H1 (cell line): Measurements from ENCODE around the gene ATAD3B. TPM values are rescaled to one million over a fixed set of nuclear protein-coding genes. Genes with fewer than 3 reads are reported as not detected.

Source experiments
- CTCF ChIA-PET: fragments of 300-600 bp; sonication (Branson Sonifier 250); formaldehyde crosslinking; loops from one replicate; lab custom pipeline; 2021; ENCODE audit not compliant: partially characterized antibody; lab: Charles Lee
- POLR2A ChIA-PET: fragments of 300-600 bp; sonication (Branson Sonifier 250); formaldehyde crosslinking; loops from one replicate; lab custom pipeline; 2021; ENCODE audit warnings: inconsistent platforms; ENCODE audit not compliant: partially characterized antibody; lab: Charles Lee
- DNase-seq, 2 experiments: peaks; one replicate each; pipeline versions ENCODE4 v3.0.0 to v3.0.0-alpha.2; 2010 to 2022; ENCODE audit warnings: low spot score in 2 of 2, low read depth in 1 of 2, mixed read lengths in 1 of 2
- FAIRE-seq: peaks from 2 replicates; lab custom pipeline; 2011; peaks lifted over from hg19 to GRCh38; lab: Jason Lieb, UNC
- H2AFZ ChIP-seq: 2 replicates; pipeline ENCODE4 v1.8.1; 2012; ENCODE audit warnings: low read length, inconsistent platforms
- H2AK5ac ChIP-seq: 2 replicates; pipeline ENCODE4 v1.6.1; 2013; ENCODE audit warnings: low read depth, low read length
- H2BK120ac ChIP-seq: replicated peaks from 2 replicates; pipeline ENCODE3; 2013; ENCODE audit warnings: low read depth, low read length, inconsistent platforms
- H2BK12ac ChIP-seq: 2 replicates; pipeline ENCODE4 v1.6.1; 2013; ENCODE audit warnings: low read depth, low read length
- H2BK15ac ChIP-seq: 2 replicates; pipeline ENCODE4 v1.6.1; 2013; ENCODE audit warnings: low read length
- H2BK20ac ChIP-seq: 2 replicates; pipeline ENCODE4 v1.6.1; 2013; ENCODE audit warnings: low read length
- H2BK5ac ChIP-seq: 2 replicates; pipeline ENCODE4 v1.6.1; 2013; ENCODE audit warnings: low read depth, low read length
- H3K14ac ChIP-seq: 2 replicates; pipeline ENCODE4 v1.6.1; 2013; ENCODE audit warnings: inconsistent platforms; ENCODE audit not compliant: insufficient read length
- H3K18ac ChIP-seq: 2 replicates; pipeline ENCODE4 v1.6.1; 2013; ENCODE audit warnings: low read length; ENCODE audit errors: extremely low read depth
- H3K23ac ChIP-seq: 2 replicates; pipeline ENCODE4 v1.6.1; 2013; ENCODE audit warnings: inconsistent platforms; ENCODE audit not compliant: insufficient read length
- H3K23me2 ChIP-seq: 2 replicates; pipeline ENCODE4 v1.6.1; 2013; ENCODE audit warnings: low read depth, low read length
- H3K27ac ChIP-seq: 2 replicates; pipeline ENCODE4 v1.6.1; 2011; ENCODE audit warnings: low read depth, low read length, inconsistent platforms
- H3K27me3 ChIP-seq, 4 experiments: replicated peaks in 1 of 4; 1 replicate in 1 of 4; 2 replicates in 3 of 4; pipeline versions ENCODE4 v1.6.1 to v1.8.1; 2011 to 2013; ENCODE audit warnings: low read length in 3 of 4, mild to moderate bottlenecking in 3 of 4, inconsistent platforms in 2 of 4, mixed read lengths in 2 of 4, moderate library complexity in 1 of 4; ENCODE audit not compliant: control insufficient read depth in 3 of 4, insufficient read depth in 3 of 4; ENCODE audit errors: extremely low read depth in 1 of 4
- H3K36me3 ChIP-seq, 4 experiments: 2 replicates each; pipeline versions ENCODE4 v1.6.1 to v1.8.1; 2011 to 2013; ENCODE audit warnings: mild to moderate bottlenecking in 4 of 4, low read length in 3 of 4, moderate library complexity in 2 of 4, control low read depth in 1 of 4, inconsistent platforms in 1 of 4; ENCODE audit not compliant: insufficient read depth in 4 of 4, control insufficient read depth in 2 of 4
- H3K4ac ChIP-seq: replicated peaks from 2 replicates; pipeline ENCODE3; 2013; ENCODE audit warnings: low read length, low read depth, mixed read lengths, inconsistent platforms; ENCODE audit not compliant: insufficient read length
- H3K4me1 ChIP-seq, 4 experiments: replicated peaks in 1 of 4; 1 replicate in 1 of 4; 2 replicates in 3 of 4; pipeline versions ENCODE4 v1.6.1 to v1.8.1; 2011 to 2013; ENCODE audit warnings: low read length in 3 of 4, inconsistent platforms in 2 of 4, mixed read lengths in 1 of 4; ENCODE audit not compliant: insufficient read depth in 4 of 4, control insufficient read depth in 3 of 4
- H3K4me2 ChIP-seq, 2 experiments: 2 replicates each; pipeline versions ENCODE4 v1.6.1 to v1.8.1; 2011 to 2013; ENCODE audit warnings: low read depth in 2 of 2, low read length in 2 of 2, control low read depth in 1 of 2, inconsistent platforms in 1 of 2, mild to moderate bottlenecking in 1 of 2; ENCODE audit not compliant: insufficient read depth in 1 of 2
- H3K4me3 ChIP-seq, 4 experiments: fragments of 200-600, 300-600 bp in 1 of 4; sonication (generic), shearing (Covaris generic), sonication (Bioruptor Twin) in 1 of 4; 2 replicates each; pipeline versions ENCODE4 v1.5.1 to v1.8.1; 2011 to 2016; ENCODE audit warnings: low read length in 4 of 4, low read depth in 3 of 4, control low read depth in 2 of 4, inconsistent platforms in 2 of 4, mild to moderate bottlenecking in 2 of 4, mixed read lengths in 1 of 4, moderate library complexity in 1 of 4; ENCODE audit not compliant: insufficient read depth in 2 of 4; ENCODE audit errors: extremely low read depth in 1 of 4
- H3K56ac ChIP-seq: replicated peaks from 2 replicates; pipeline ENCODE3; 2013; ENCODE audit warnings: low read depth, mild to moderate bottlenecking, mixed read lengths, low read length, inconsistent platforms; ENCODE audit not compliant: insufficient read length
- H3K79me1 ChIP-seq: 2 replicates; pipeline ENCODE4 v1.6.1; 2013; ENCODE audit warnings: low read depth, low read length, control low read depth
- H3K79me2 ChIP-seq, 2 experiments: 2 replicates each; pipeline versions ENCODE4 v1.6.1 to v1.8.1; 2012 to 2013; ENCODE audit warnings: low read length in 2 of 2, mild to moderate bottlenecking in 2 of 2, inconsistent platforms in 1 of 2; ENCODE audit not compliant: insufficient read depth in 2 of 2, control insufficient read depth in 1 of 2
- H3K9ac ChIP-seq, 4 experiments: replicated peaks in 1 of 4; 1 replicate in 1 of 4; 2 replicates in 3 of 4; pipeline versions ENCODE4 v1.6.1 to v1.8.1; 2011 to 2013; ENCODE audit warnings: low read depth in 3 of 4, low read length in 3 of 4, control low read depth in 2 of 4, mild to moderate bottlenecking in 2 of 4, moderate library complexity in 2 of 4, inconsistent platforms in 1 of 4; ENCODE audit errors: extremely low read depth in 1 of 4
- H3K9me3 ChIP-seq, 2 experiments: 2 replicates each; pipeline versions ENCODE4 v1.6.1 to v1.8.1; 2012 to 2013; ENCODE audit warnings: mild to moderate bottlenecking in 2 of 2, moderate library complexity in 2 of 2, control low read depth in 1 of 2, inconsistent platforms in 1 of 2, low read depth in 1 of 2, low read length in 1 of 2, mixed read lengths in 1 of 2; ENCODE audit not compliant: insufficient read depth in 2 of 2
- H4K20me1 ChIP-seq, 2 experiments: replicated peaks in 1 of 2; 2 replicates each; pipeline versions ENCODE3 to v1.8.1; 2011 to 2013; ENCODE audit warnings: inconsistent platforms in 2 of 2, low read length in 2 of 2, mild to moderate bottlenecking in 1 of 2; ENCODE audit not compliant: insufficient read depth in 2 of 2, control insufficient read depth in 1 of 2
- H4K5ac ChIP-seq: 2 replicates; pipeline ENCODE4 v1.6.1; 2013; ENCODE audit warnings: low read length, low read depth, mixed read lengths, inconsistent platforms; ENCODE audit not compliant: insufficient read length
- H4K8ac ChIP-seq: 2 replicates; pipeline ENCODE4 v1.8.0; 2013; ENCODE audit warnings: mild to moderate bottlenecking, moderate library complexity, low read length, inconsistent platforms; ENCODE audit not compliant: insufficient read depth; ENCODE audit errors: extremely low read depth
- H4K91ac ChIP-seq: replicated peaks from 2 replicates; pipeline ENCODE3; 2013; ENCODE audit warnings: low read length, mixed read lengths, inconsistent platforms; ENCODE audit not compliant: insufficient read length
- JUN ChIP-seq: IDR thresholded peaks from 2 replicates; pipeline ENCODE4 v1.6.1; 2011; ENCODE audit warnings: low read depth, mild to moderate bottlenecking, improper control_type of control experiment, low read length
- KDM5A ChIP-seq: fragments of 200-600 bp; IDR thresholded peaks from 2 replicates; pipeline ENCODE4 v1.7.1; 2012; ENCODE audit warnings: mild to moderate bottlenecking, low read length, inconsistent platforms, mixed read lengths
- WGBS, 2 experiments: shearing (Covaris generic) in 1 of 2; methylation state at CpG; one replicate each; pipeline versions ENCODE4 v1.1.6 to v1.1.7; 2013 to 2015; ENCODE audit warnings: low lambda C conversion rate in 2 of 2, mixed read lengths in 2 of 2, inconsistent platforms in 1 of 2, low coverage in 1 of 2, missing lambda C conversion rate in 1 of 2; ENCODE audit not compliant: insufficient replicate concordance in 2 of 2, insufficient coverage in 1 of 2, insufficient read length in 1 of 2; ENCODE audit errors: extremely low coverage in 1 of 2, missing lambda C conversion rate in 1 of 2; 5-methylcytosine and 5-hydroxymethylcytosine counted together
- polyA plus RNA-seq, 7 experiments: library from polyadenylated mRNA; depleted of rRNA in 3 of 7; stranded (reverse) in 5 of 7; unstranded in 2 of 7; fragments of >200 nt in 5 of 7; fragments of 200-250 nt in 2 of 7; gene quantifications; 1 replicate in 5 of 7; 2 replicates in 1 of 7; 4 replicates in 1 of 7; pipeline versions ENCODE4 v1.2.1 to v1.2.3, GENCODE V29; 2011 to 2013; ENCODE audit warnings: missing spikeins in 2 of 7, mixed read lengths in 2 of 7
- total RNA-seq: library from RNA; stranded (reverse); fragmentation: NEBNext Ultra II Directional; extraction: Animal tissue kit (Norgen Biotek cat#: 25700); gene quantifications from 2 replicates; pipeline ENCODE4 v1.2.1, GENCODE V29; 2021
- TF ChIP-seq, protein P1 (sequence below): IDR thresholded peaks from 2 replicates; pipeline ENCODE4 v1.6.1; 2011; ENCODE audit warnings: low read depth, mild to moderate bottlenecking, low read length; ENCODE audit not compliant: insufficient read depth
- TF ChIP-seq, protein P2 (sequence below), 3 experiments: IDR thresholded peaks; 1 replicate in 2 of 3; 2 replicates in 1 of 3; pipeline versions ENCODE4 v1.5.1 to v1.6.1; 2011; ENCODE audit warnings: low read length in 3 of 3, mild to moderate bottlenecking in 3 of 3, inconsistent platforms in 2 of 3, low read depth in 1 of 3, moderate library complexity in 1 of 3; ENCODE audit not compliant: insufficient read depth in 1 of 3; ENCODE audit errors: control extremely low read depth in 1 of 3

ATAD3B gene
- total and polyA plus RNA-seq, 2 of the 8 experiments (the other 6 are each of a cell fraction or from before 2014, with no cell fraction given), result 31.3 to 63.0 TPM

DNA sequence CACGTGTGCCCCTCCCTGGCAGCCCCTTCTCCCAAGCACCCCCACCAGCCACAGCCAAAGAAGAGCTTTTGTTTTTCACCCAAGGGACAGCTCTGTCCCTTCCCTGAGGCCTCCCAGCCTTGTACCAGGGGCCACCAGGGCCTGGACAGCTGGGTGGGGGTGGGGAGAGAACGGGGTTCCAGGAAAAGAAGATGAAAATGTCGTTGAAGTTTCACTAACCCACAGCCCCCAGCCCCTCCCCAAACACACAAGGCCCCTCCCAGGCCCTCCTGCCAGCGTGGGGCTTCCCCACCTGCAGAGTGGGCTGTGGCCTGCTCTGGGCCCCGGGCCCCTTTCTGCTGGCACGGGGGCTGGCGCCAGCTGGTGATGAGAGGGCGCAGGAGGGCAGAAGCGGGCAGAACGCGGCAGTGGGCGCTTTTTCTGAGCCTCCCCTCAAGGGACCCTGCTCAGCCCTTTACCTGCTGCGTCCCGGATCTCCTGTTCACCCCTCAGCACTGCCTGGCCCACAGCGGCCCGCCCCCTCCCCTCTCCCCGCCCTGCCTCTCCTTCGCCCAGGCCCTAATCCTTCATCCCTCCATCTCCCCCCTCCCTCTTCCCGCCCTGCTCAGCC is 45.0 kb upstream of the ATAD3B start:
- no peak overlapping the region for H3K23ac ChIP-seq
- no peak overlapping the region for H4K8ac ChIP-seq
- H2BK15ac ChIP-seq, result peak overlapping the region; percentile 81; the same call in 1 of the 2 replicates
- H2BK5ac ChIP-seq, result peak overlapping the region; percentile 90; the same call in 1 of the 2 replicates
- 53% methylated on average over 11 of the region's 19 CpGs; no CpG with 5 or more reads in 1 of the 2 experiments for WGBS, 2 experiments
- no peak overlapping the region for H2AFZ ChIP-seq
- H4K20me1 ChIP-seq, result no peaks in the 10 kb centered on the region
- ChIA-PET POLR2A (interaction anchor here (0.7 to 22.9 kb wide), 7 partner anchors 11 to 51 kb away, joined by 3 to 515 read pairs (median 8); partner anchors contain the start of genes CCNL2 and MRPL20), CTCF (interaction anchor here (1.3 to 3.4 kb wide), 3 partner anchors 14 to 25 kb away, joined by 3 to 14 read pairs (median 5); no protein-coding TSS in a partner anchor)
- H3K27me3 ChIP-seq, result no peaks in the 10 kb centered on the region
- peak overlapping the region; percentile 90; the same call in 1 of the 2 replicates for H2BK20ac ChIP-seq
- H3K4me1 ChIP-seq, result peaks cover 0 to 35% (median 25%) of the 10 kb centered on the region in 4 experiments; a peak in 6 of 7 replicates
- H3K9ac ChIP-seq, result no peak overlapping the region
- TF ChIP-seq, protein P1, sequence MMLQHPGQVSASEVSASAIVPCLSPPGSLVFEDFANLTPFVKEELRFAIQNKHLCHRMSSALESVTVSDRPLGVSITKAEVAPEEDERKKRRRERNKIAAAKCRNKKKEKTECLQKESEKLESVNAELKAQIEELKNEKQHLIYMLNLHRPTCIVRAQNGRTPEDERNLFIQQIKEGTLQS, result no peak
- TF ChIP-seq JUN (no peak), KDM5A (no peak)
- TF ChIP-seq, protein P2, sequence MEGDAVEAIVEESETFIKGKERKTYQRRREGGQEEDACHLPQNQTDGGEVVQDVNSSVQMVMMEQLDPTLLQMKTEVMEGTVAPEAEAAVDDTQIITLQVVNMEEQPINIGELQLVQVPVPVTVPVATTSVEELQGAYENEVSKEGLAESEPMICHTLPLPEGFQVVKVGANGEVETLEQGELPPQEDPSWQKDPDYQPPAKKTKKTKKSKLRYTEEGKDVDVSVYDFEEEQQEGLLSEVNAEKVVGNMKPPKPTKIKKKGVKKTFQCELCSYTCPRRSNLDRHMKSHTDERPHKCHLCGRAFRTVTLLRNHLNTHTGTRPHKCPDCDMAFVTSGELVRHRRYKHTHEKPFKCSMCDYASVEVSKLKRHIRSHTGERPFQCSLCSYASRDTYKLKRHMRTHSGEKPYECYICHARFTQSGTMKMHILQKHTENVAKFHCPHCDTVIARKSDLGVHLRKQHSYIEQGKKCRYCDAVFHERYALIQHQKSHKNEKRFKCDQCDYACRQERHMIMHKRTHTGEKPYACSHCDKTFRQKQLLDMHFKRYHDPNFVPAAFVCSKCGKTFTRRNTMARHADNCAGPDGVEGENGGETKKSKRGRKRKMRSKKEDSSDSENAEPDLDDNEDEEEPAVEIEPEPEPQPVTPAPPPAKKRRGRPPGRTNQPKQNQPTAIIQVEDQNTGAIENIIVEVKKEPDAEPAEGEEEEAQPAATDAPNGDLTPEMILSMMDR (IDR thresholded peaks at IDR 0.05; ENCODE audit: control extremely low read depth in 1 of 3, insufficient read depth in 1 of 3, low read depth in 1 of 3, low read length in 3 of 3), result no peak
- H3K36me3 ChIP-seq, result no peaks in the 10 kb centered on the region; a peak in 1 of 8 replicates
- DNase-seq (no peak), FAIRE-seq (no peak)
- peaks cover 0 to 3% of the 10 kb centered on the region in 2 experiments; a peak in 1 of 4 replicates for H3K9me3 ChIP-seq
- H4K91ac ChIP-seq, result peak overlapping the region; percentile 97
- peak overlapping the region; percentile 2 to 38 (median 12); a peak in 4 of 8 replicates for H3K4me3 ChIP-seq
- peak overlapping the region; percentile 83 for H3K18ac ChIP-seq
- H3K23me2 ChIP-seq, result peaks cover 6% of the 10 kb centered on the region; the same call in 1 of the 2 replicates
- no peak overlapping the region for H3K27ac ChIP-seq
- H2BK12ac ChIP-seq, result peak overlapping the region; percentile 94; the same call in 1 of the 2 replicates
- H3K79me2 ChIP-seq, result no peaks in the 10 kb centered on the region
- H3K4ac ChIP-seq, result peak overlapping the region; percentile 65
- no peak overlapping the region for H3K14ac ChIP-seq
- no peaks in the 10 kb centered on the region for H3K79me1 ChIP-seq
- no peak overlapping the region for H4K5ac ChIP-seq
- H2AK5ac ChIP-seq, result no peak overlapping the region
- H3K4me2 ChIP-seq, result peak overlapping the region; percentile 49 to 56; a peak in 3 of 4 replicates
- H3K56ac ChIP-seq, result peak overlapping the region; percentile 10
- no peak overlapping the region for H2BK120ac ChIP-seq
